GM18502 (cell line): ENCODE data around the gene KCNJ4.
"Not testable (repeated sequence)": the region's sequence is repeated elsewhere in the genome, so short reads cannot be mapped to it uniquely, and the experiment has no call there.

ENCODE experiments used
- ATAC-seq: cut with Tn5 transposase; IDR thresholded peaks from one replicate; pipeline ENCODE4 v1.9.1; 2021; ENCODE audit warnings: mild to moderate bottlenecking; ENCODE audit not compliant: unreplicated experiment, poor library complexity

The KCNJ4 gene

GRCh38 chr22:38396440-38397069 is 58.4 kb downstream of the KCNJ4 start:
- ATAC-seq: not testable (repeated sequence)

GRCh38 chr22:38395944-38396343 is 59.1 kb downstream of the KCNJ4 start:
- ATAC-seq: not testable (repeated sequence)

GRCh38 chr22:38394929-38395624 is 59.9 kb downstream of the KCNJ4 start:
- ATAC-seq: not testable (repeated sequence)

- ATAC-seq: not testable (repeated sequence)
Measured at GRCh38 chr22:38389428-38389818, 65.6 kb downstream of the KCNJ4 start.

- not testable (repeated sequence) for ATAC-seq
Measured at GRCh38 chr22:38388506-38389427, 66.2 kb downstream of the KCNJ4 start.

- ATAC-seq: not testable (repeated sequence)
Measured at GRCh38 chr22:38386918-38387317, 68.1 kb downstream of the KCNJ4 start.

- ATAC-seq: no peak
Measured at GRCh38 chr22:38383417-38383816, 71.6 kb downstream of the KCNJ4 start.

GRCh38 chr22:38381371-38381770 is 73.6 kb downstream of the KCNJ4 start:
- not testable (repeated sequence) for ATAC-seq
